HL-60 (cell line): ENCODE data around the gene SLC20A1.

Experiments
- DNase-seq, 2 experiments: peaks; one replicate each; pipeline ENCODE4 v3.0.0-alpha.2; 2010 to 2020; ENCODE audit warnings: low read depth in 1 of 2, low spot score in 1 of 2
- H3K27ac ChIP-seq: fragments of 250-450 bp; sonication (Bioruptor Pico); replicated peaks from 2 replicates; pipeline ENCODE4 v1.5.1; 2020; ENCODE audit warnings: mild to moderate bottlenecking, moderate library complexity
- H3K27me3 ChIP-seq: fragments of 250-450 bp; sonication (Bioruptor Pico); 2 replicates; pipeline ENCODE4 v1.5.1; 2021; ENCODE audit warnings: mild to moderate bottlenecking, moderate library complexity; ENCODE audit not compliant: insufficient read depth, poor library complexity, severe bottlenecking
- H3K4me3 ChIP-seq: replicated peaks from 2 replicates; pipeline ENCODE4 v1.5.1; 2011; ENCODE audit warnings: mild to moderate bottlenecking, control low read depth, low read length; ENCODE audit not compliant: insufficient read depth
- CTCF ChIP-seq: IDR thresholded peaks from one replicate; pipeline ENCODE4 v1.5.1; 2011; ENCODE audit warnings: low read length, control low read depth, inconsistent platforms; ENCODE audit not compliant: insufficient read depth
- GABPA ChIP-seq: IDR thresholded peaks from 2 replicates; pipeline ENCODE4 v1.6.1; 2012; ENCODE audit warnings: low read depth
- POLR2AphosphoS5 ChIP-seq: IDR thresholded peaks from 2 replicates; pipeline ENCODE4 v1.6.1; 2012; ENCODE audit warnings: low read depth
- REST ChIP-seq: IDR thresholded peaks from 2 replicates; pipeline ENCODE4 v1.6.1; 2012; ENCODE audit warnings: low read depth; ENCODE audit not compliant: insufficient replicate concordance
- SPI1 ChIP-seq: IDR thresholded peaks from 2 replicates; pipeline ENCODE4 v1.6.1; 2012; ENCODE audit warnings: low read depth, mild to moderate bottlenecking, borderline replicate concordance

SLC20A1 gene

GRCh38 chr2:112642561-112642960 lies 3.2 kb upstream of the SLC20A1 start:
- Histone ChIP-seq H3K27me3 (no peaks in the 10 kb centered on the region), H3K4me3 (no peak overlapping the region), H3K27ac (no peak overlapping the region)
- no peak for DNase-seq
- TF ChIP-seq SPI1 (no peak), CTCF (no peak), POLR2AphosphoS5 (no peak), REST (no peak), GABPA (no peak)

- TF ChIP-seq POLR2AphosphoS5 (no peak), SPI1 (no peak), GABPA (no peak), CTCF (no peak), REST (no peak)
- no peaks in the 10 kb centered on the region for H3K27me3 ChIP-seq
- H3K27ac ChIP-seq: no peak overlapping the region
- no peak overlapping the region for H3K4me3 ChIP-seq
- DNase-seq: no peak
Measured at GRCh38 chr2:112642966-112643365, 2.8 kb upstream of the SLC20A1 start.

- no peaks in the 10 kb centered on the region for H3K27me3 ChIP-seq
- no peak overlapping the region for H3K27ac ChIP-seq
- TF ChIP-seq REST (no peak), POLR2AphosphoS5 (no peak), SPI1 (no peak), CTCF (no peak), GABPA (no peak)
- DNase-seq: no peak
- no peak overlapping the region for H3K4me3 ChIP-seq
Measured at GRCh38 chr2:112643488-112643887, 2.3 kb upstream of the SLC20A1 start.
